DMS79 treated with DMSO at 0.1 percent for 48 hours (cell line): ENCODE data around the gene COPS9.
A peak's percentile ranks its signal among the peaks of the same experiment; 100 is the strongest.

Experiments
- DNase-seq: peaks from one replicate; lab custom pipeline; 2025; lab: John Stamatoyannopoulos, UW

COPS9 gene

DNA sequence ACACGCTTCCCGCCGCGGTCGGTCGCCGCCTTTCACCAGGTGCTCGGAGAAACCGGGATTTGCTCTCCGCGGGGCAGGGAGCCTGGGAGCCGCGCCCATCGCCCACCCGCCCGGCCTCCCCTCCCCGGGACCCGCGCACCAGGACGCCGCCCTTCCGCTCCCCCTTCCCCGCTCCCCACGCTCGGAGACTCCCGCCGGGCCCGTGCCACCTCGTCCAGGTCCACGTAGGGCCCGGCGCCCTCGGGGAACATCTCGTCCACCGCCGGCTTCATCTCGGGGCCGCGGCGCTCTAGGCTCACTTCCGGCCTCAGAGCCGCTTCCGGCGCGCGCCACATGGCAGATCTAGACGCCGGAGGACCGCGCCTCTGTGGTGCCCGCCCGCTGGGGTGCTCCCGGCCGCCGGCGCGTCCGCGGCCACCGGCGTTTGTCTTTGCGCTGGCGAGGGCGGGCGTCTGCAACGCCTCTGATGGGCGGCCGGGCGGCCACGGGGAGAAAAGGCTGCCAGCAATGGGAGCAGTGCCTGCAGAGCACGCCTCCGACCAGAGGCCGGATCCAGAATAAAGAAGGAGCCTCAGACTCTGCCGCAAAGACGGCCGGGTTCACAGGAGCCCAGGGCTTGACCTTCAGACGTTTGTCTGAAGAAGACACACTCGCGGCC is at the start of gene COPS9:
COPS9 (minus strand) TSS at position 293 of the 658 bp plus-strand sequence; CDS start at position 272, 21 bp downstream.
- peak; percentile 67 for DNase-seq

DNA sequence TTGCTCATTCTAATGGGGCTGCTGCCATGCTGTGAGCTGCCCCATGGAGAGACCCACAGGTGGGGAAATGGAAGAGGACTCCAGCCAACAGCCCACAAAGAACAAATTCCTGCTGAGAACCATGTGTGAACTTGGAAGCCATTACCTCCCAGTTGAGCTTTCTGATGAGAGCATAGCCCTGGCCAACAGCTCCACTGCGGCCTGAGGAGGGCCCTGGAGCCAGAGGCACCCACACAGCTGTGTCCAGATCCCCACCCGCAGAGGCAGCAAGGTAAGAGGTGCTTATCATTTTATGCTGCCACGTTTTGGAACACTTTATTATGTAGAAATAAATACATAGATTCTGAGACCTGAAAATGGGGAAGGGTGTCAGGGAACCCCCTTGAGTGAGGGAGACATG is 48.6 kb upstream of the COPS9 start:
- no peak for DNase-seq

DNA sequence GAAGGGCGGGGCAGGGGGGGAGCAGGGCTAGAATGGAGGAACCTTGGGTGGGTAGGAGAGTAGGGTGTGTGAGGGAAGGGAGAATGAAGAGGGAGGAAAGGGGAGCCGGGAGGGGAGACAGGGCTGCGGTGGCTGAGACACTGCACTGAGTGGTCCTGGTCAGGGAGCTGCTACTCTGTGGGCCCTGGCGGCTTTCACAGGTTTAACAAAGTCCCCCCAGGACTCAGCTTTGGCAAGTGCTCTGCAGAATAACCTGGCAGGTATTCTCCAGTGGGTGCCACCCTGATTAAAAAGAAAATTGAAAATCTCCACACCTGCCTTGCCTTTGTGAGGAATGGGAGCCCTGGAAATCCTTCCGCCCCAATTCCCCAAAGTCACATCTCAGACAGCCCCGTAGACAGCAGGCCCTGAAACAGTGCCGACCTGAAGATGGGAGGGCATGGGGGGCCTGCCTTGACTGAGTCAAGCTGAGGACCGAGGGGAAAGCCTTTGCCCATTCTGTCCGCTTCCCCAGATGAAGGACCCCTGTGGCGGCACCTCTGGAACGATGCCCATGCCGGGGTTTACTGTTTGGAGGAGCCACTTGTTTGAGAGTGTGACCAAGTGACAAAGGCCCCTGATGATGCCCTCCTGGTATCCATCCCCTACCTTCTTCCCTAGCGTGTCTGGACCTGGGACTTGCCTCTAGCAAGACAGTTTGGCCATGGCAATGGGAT is 47.9 kb upstream of the COPS9 start:
- no peak for DNase-seq

DNA sequence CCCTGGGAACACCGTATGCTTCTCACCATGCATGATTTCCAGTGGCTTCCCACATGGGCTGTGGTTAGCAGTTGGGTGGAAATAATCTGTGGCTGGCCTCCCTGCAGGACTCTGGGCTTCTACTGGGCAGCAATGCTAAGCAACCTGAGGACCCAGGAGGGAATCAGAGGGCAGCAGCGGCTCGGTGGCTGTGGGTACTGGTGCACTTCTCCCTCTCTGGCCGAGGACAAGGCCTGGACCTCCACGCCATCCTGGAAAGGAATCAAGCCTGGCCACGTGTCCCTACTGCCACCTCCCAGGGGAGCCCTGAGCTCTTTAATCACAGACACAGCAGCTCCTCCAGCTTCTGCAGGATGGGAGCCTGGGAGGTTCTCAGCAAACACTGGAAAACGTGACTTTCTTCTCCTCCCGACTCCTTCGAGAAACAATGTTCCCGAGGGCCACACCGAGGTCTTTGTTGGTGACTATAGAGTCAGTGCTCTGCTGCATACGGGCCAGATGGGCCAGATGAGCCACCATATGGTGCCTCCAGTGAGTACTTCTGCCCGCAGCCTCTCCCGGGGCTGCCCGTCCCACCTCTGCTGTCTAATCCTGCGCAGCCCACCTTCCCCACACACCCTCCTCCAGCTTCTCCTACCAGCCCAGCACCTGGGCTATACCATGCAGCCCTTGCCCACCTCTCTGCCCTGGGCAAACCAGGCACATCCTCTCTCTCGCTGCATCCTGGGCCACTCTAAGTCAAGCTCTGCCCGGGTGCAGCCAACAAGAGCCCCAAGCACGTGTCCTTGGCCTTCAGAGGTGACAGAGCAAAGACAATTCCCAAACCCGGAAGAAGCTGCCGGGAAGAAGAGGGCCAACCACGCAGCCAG is 47.1 kb upstream of the COPS9 start:
- DNase-seq = no peak

DNA sequence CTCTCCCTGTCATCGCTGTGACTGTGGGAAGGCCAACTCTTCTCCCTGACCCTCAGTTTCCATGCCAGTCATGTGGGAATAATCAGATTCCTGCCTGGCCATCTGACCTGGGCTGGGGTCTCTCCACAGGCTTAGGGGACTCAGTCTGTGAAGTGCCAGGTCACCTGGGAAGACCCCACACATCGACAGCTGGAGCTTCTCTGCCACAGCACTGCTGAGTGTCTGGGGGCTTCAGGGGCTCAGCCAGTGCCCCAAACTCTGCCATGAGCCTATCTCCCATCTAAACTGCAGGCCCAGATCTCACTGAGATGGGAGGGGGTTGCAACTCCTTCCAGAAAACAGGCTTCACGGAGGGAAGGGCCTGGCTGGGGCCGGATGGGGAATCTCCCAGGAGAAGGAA is 46.4 kb upstream of the COPS9 start:
- no peak for DNase-seq

DNA sequence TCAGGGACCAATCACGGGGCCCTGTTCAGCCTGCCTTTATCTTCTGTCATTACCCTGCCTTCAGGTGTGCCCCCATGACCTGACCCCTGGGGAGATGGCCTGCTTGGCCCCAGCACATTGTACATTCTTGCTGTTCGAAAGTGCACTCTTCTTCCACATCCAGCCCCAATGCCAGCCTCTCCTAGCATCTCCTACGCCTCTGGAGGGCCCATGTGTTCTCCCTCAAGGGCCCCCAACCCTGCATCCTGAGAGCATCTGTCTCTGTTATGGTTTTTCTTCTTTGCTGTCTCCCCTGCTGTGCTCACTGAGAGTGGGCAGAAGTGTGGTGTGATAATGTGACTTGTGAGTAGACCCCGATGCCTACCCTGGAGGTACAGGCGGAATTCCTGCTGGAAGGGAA is 45.9 kb upstream of the COPS9 start:
- DNase-seq = no peak

DNA sequence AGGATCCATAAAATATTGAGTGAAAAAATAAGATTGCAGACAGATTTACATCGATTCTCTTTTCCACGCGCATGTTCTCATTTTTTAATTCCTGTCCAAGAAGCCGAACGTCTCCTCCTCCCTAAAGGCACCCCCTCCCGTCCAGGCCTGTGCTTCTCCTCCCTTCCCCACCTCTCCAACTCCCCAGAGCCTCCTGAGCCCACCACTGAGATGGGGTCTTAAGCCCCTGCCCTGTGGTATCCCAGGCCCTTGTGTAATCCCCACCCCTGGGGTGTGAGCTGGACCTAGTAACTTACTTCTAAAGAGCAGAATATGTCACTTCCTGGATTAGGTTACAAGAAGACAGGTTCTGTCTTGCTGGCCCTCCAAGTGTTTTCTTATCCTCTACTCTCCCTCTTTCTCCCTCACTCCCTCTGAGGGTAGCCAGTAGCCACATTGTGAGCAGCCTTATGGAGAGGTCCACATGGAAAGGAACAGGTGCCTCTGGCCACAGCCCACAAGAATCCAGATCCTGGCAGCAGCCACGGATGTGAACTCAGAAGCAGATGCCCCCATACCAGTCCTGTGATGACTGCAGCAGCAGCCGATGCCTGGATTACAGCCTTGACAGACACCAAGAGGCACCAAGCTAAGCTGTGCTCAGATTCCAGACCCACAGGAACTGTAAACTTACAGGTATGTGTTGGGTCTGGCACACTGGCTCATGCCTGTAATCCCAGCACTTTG is 44.0 kb upstream of the COPS9 start:
- no peak for DNase-seq

DNA sequence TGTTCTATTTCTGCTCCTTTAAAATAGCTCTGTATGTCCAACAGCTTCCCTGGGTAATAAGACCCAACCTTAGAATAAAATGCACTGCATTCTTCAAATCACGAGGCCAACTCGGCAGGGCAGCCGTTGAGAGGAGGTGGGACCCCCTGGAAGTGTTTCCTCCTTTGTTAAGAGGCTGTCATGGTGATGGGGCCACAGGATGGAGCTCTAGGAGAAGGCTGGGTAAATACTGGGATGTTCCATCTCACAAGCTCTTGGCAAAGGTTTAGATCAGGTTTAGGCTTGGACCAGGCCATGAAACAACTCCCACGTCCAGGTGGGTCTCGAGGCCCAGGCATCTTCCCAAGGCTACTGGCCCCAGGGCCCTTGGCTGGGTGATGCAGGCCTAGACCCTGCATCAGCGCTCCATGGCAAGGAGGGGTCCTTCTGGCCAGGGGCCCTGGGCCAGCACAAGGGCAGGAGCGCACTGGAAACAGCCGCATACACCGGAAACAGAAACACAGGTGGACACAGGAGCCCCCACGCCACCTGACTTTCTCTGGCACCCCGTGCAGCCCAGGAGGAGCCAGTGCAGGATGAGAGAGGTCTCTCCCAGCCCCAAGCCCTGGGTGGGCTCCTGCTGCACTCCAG is 43.2 kb upstream of the COPS9 start:
- peak; percentile 16 for DNase-seq

DNA sequence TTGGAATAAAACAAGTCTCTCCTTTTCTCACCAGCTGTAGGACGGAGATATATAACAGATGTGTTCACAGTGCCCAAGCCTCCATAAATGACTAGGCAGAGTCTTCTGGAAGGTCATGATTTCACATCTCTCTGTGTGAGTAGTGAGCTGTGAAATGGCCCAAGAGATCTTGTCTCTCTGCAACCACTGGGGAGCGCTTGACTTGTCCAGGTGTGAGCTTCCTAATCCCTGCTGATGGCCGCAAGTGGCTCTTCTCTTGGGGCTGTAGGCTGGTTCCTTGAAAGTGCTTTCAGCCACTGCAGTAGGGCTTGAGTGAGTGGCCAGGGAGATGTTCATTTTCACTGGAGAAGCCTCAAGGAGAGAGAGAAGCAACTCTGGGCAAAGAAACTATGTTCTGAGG is 42.5 kb upstream of the COPS9 start:
- no peak for DNase-seq

DNA sequence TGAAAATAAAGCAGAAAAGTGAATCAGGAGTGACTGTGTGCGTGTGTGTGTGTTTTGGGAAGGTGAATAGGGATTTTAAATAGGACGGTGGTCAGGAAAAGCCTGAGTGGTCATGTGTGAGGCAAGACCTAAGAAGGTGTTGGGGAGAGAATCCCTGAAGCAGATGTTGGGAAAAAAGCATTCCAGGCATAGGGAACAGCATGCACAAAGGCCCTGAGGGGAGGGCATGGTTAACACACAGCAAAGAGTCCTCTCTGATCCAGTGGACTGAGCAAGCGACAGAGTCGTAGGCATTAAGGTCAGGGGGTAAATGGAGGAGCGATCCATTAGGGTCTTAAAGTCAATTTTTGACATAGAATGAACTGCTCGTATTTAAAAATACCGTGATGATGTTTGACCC is 38.4 kb upstream of the COPS9 start:
- no peak for DNase-seq

DNA sequence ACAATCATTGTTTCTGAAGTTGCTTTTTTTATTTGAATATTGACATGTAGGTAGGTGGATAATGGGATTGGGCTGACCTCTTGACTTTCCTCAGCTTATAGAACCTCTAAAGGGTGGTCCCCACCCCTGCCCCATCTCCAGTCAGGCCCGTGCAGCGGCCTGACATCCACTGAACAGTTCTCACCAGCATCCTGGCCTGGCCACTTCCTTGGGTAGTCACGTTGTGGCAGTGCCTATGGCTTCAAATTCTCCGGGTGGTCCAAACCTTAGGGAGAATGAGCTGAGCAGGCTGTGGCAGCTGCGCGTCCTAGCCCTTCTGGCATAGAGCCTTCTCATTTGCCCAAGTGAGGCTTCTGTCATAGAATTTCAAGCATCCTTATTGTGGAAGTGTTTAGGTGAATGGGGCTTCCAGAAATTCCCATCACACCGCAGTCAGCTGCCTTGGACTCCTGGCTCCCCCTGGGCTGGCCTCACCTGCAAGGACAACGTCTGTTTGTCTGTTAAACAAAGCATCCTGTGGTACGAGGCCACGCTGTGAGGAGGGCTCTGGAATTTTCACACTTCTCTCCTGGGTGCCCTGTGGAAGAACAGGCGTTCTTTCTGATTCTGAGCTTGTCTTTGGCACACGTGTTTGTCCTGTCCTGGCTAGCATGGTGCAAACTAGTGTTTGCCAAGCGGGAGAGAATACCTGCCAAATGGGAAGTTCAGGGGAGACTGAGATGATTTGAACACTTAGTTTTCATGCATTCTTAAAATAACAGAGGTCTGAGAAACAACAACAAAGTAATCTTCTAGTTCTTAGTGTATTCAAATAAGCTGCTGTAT is 36.2 kb upstream of the COPS9 start:
- DNase-seq = no peak

DNA sequence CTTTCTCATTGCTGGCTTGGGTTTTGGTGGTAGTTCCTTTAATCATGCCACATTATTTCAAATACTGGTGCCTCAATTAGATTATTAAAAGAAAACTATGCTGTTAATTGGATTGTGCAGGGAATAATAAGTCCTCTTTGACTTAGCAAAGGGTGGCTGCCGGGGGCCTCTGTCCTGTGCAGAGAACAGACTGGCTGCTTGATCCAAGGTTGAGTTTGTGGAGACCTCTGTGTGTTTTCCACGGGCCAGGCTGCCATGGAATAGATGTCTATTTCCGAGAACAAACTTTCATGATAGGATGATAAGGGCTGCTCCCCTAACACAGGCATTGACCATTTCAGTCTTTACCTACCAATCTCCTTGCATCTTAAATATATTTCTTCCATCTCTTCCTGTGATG is 34.8 kb upstream of the COPS9 start:
- no peak for DNase-seq

DNA sequence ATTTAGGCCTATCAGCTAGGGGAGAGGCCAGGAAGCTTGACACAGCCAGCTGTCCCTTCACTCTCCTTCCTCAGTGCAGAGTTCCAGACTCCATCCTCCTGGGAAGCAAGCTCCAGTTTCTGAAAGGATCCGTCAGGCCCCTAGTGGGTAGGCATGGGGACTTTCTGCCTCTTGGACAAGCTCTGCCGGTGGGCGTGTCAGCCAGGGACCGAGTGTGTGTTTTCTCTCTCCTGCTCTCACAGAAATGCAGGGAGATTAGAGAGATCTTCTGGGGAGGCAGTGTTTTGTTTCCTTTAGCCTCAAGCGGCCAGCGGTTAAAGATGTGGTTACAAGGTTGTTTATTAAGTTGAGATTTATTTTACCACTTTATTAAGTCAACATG is 34.2 kb upstream of the COPS9 start:
- DNase-seq = no peak

DNA sequence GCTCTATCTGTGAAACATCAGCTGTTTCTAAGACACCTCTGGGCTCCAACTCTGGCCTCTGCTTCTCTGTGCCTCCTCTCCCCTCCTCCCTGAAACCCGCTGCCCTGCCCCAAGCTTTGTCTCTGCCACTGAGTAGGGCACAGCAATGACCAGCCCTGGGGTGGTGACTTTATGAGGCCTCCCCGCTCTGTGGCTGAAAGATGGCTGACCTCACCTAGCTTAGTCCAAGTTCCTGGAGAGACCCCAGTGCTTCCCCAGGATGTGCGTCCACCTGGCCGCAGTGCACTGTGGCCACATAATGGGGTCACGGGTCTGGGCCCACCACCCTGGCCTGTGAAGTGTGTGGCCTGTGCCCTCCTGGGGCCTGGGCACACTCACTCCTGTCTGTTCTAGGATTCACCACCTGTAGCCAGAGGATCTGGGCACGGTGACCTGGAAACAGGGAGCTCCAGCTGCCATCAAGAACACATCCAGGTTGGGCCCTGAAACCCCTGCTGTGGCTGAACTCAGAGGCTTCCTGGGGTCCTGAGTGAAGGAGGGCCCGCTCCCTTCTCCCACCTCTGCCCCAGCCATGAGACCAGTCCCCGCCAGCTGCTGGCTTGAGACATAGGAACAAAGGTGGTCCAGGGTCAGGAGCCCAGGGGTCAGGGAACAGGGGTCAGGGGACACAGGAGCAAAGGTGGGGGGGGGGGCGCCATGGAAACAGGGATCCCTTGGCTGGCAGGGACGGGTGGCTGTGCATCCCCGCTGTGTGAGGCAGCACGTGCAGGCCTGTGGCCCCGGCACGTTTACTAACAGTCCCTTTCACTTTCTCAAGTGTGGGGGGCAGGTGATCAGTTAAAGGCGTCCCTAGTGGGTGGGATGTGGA is 33.6 kb upstream of the COPS9 start:
- DNase-seq = no peak

DNA sequence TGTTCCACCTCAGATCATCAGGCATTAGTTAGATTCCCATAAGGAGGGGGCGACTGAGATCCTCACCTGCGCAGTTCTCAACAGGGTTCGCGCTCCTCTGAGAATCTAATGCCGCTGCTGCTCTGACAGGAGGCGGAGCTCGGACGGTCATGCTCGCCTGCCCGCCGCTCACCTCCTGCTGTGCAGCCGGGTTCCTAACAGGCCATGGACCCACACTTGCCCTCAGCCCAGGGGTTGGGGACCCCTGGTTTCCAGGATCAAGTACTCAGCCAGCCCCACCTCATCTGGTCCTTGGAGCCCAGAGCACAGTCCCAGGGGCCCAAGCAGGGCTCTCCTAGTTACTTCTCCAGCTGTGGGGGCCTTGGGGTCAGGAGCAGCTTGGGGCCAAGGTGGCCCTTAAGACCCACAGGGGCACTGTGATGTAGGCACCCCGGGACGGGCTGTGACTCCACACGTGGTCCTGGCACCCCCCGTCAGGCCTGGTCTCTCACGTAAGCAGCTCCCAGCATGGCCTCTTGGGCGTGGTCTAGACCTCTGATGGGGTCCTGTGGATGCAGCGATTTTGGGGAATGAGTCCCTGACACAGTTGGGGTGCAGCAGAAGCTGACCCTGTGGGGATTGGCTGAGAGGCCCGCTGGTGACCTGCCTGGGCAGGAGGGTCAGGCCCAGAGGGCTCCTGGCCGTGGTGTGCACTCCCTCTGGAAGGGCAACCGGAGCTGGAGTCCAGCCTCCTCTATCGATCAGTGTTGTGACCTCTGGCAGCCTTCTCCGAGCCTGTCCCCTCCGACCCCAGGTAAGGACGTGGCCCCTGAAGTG is 32.6 kb upstream of the COPS9 start:
- DNase-seq = no peak

DNA sequence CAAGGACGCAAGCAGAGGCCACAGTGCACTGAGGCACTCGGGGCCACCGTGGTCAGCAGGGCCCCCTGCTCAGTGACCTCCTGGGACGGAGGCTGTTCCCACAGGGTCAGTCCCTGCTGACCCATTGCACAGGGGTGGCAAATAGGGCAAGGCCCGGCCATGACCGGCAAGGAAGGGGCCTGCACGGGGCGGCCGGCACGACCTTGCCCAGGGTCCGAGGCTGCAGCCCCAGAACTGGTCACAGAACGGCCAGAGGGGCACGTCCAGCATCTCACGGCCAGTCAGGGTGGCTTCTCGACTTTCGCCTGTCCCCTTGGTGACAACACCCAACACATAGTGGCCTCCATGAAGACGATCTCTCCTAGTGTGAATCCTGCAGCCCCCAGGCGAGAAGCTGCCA is 31.9 kb upstream of the COPS9 start:
- DNase-seq = no peak

DNA sequence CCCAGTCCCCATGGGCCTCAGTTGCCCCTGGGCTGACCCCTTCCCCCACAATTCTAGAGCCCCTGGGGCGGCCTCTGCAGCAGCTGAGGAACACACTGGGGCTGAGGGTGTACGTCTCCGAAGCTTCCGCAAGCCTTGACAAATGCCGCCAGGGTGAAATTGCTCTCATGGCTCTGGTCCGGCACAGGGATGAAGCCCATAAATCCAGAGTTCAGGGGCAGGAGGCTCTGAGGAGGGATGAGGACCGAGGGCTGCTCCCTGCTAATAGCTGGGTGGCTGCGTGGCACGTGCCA is 31.4 kb upstream of the COPS9 start:
- DNase-seq = no peak

DNA sequence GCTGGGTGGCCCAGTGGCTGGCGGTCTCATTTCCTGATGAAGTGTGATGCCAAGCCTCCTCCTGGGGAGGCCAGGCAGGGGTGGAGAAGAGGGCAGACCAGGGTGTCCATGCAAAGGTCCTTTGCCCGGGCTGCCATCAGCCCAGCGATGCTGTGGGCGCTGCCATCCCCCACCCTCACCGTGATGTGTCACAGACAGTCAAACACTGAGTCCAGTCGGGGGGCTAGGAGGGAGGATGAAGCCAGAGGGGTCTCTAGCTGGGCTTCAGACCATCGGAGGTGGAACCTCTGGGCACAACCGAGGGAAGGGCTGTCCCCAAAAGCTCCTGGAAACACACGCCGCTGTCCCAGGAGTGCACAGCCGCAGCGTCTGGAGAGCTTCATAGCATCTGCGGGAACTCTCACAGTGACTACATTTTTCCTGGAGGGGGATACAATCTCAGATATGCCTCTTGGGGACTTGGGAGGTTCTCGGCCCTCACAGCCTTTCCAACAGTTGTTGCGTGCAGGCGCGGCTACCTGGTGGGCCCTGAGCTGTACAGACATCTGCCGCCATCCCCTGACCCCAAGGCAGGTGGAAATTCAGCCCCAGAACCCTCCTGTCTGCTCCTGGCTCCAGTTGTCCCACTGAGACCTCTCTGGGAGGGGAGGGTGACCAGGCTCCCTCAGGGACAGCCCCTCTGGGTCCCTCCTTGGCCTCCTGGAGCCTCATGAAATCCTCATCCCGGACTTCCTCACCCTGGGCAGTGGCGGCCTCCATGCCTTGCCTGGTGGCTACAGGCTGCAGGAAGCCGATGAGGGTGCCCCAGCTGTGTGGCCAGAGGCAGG is 30.9 kb upstream of the COPS9 start:
- DNase-seq = no peak
